ENCODE measurements around the gene CRISPLD2. TPM values are rescaled to one million over a fixed set of nuclear protein-coding genes. Genes with fewer than 3 reads are reported as not detected.

The CRISPLD2 gene
- total RNA-seq, 1 donor from 2014 or later = 5.8 TPM

DNA sequence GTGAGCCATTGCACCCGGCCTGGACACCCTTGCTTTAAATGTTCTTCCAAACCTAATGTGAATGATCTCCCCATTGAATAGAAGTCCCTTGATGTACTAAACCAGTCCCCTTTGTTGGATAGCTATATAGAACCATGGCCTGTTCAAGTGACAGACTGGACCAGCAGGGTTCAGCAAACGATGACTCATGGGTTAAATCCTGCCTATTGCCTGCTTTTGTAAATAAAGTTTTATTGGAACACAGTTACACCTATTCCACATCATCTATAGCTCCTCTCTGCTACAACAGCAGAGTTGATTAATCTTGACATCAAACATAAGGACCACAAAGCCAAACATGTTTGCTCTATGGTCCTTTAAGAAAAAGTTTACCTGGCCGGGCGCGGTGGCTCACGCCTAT is 56.1 kb downstream of the CRISPLD2 start:
- no peak for DNase-seq (ENCODE audit: low read depth)
- TF ChIP-seq, protein P1, sequence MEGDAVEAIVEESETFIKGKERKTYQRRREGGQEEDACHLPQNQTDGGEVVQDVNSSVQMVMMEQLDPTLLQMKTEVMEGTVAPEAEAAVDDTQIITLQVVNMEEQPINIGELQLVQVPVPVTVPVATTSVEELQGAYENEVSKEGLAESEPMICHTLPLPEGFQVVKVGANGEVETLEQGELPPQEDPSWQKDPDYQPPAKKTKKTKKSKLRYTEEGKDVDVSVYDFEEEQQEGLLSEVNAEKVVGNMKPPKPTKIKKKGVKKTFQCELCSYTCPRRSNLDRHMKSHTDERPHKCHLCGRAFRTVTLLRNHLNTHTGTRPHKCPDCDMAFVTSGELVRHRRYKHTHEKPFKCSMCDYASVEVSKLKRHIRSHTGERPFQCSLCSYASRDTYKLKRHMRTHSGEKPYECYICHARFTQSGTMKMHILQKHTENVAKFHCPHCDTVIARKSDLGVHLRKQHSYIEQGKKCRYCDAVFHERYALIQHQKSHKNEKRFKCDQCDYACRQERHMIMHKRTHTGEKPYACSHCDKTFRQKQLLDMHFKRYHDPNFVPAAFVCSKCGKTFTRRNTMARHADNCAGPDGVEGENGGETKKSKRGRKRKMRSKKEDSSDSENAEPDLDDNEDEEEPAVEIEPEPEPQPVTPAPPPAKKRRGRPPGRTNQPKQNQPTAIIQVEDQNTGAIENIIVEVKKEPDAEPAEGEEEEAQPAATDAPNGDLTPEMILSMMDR (conservative IDR thresholded peaks at IDR 0.05; ENCODE audit: low read depth, low read length) = no peak
- H3K4me3 ChIP-seq (ENCODE audit: low read depth, low read length) = no peak overlapping the region

DNA sequence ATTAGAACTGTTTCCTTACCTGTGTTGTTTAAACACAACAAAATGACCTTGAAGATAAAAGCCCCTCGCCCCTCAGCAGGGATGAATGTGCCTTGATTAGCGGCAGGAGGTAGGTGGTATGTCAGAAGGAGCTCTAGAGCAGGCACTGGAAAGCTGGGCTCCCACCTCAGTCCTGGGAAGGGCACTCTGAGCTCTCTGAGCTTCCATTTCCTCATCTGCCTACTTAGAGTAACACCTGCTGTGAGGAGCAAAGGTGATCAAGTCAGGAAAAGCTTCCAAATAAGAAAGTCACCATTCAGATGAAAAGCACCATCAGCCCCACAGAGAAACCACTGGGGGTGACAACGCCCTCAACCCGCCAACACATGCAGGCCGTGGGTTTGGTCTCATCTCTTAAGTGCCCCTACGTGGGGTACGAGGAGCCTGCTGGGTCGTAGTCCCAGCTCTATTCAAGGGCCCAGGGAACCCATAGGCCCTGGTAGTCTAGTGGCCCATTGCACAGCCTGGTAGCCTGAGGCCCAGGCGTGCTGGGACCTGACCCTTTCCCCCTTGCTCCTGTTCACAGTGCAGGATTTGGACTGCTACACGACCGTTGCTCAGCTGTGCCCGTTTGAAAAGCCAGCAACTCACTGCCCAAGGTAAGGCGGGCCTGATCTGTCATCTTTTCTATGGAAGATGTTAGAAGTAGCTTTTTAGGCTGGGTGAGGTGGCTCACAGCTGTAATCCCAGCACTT is 57.3 kb downstream of the CRISPLD2 start:
- H3K4me3 ChIP-seq (ENCODE audit: low read depth, low read length) = no peak overlapping the region
- no peak for DNase-seq (ENCODE audit: low read depth)
- TF ChIP-seq, protein P1 (conservative IDR thresholded peaks at IDR 0.05; ENCODE audit: low read depth, low read length) = no peak

DNA sequence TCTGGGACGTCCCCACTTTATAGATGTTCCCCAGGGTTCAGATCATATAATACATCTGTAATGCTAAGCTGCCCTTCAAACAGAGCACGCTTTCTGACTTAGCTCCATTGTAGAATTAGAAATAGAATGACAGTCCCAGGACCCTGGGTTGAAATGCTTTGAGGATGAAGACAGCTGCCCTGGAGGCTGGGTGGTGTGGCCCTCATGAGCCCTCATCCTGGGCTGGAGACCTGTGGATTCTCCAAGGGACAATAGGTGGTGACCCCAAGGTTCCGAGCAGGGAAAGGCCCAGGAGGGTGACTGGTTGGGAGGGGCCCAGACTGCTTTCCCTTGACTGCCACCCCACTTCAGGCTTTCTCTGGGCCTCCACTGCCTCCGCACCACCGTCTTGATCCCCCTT is 59.0 kb downstream of the CRISPLD2 start:
- no peak overlapping the region for H3K4me3 ChIP-seq (ENCODE audit: low read depth, low read length)
- no peak for DNase-seq (ENCODE audit: low read depth)
- TF ChIP-seq, protein P1 (conservative IDR thresholded peaks at IDR 0.05; ENCODE audit: low read depth, low read length) = no peak

DNA sequence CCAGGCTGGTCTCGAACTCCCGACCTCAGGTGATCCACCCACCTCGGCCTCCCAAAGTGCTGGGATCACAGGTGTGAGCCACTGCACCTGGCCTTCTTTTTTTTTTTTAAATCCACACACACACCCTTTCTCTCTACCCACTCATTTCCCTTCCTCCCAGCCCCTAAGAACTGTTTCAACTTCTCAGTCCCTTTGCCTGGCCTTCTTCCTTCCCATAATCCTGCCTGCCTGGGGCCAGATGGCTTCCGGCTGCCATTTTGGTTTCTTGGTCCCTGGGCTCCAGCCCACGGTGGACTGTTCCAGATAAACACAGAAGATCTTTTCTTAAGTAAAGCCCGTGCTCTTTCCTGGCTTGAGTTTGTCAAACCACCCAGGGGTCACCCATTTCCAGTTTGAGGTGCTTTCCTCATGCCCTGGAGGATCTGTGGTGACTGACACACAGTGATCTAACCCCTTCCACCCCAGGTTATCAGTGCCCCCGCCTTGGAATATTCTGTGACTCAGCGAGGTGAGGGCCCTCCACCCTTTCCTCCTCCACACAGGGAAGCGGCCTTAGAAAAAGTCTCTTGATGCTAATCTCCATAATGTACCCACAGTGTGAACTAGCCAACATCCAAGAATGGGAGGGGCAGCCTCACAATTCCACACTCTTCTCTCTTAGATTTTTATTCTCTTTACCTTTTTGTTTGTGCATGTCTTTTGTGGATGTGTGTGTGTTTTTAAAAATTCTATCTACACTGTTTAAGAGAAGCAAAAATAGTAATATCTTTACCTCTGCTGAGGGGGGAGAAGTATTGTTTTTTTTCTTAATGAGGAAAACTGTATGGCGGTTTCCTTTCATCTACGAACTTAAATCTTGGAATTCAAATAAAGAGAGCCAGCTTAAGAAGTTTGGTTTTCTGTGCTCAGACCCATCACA is 60.0 kb downstream of the CRISPLD2 start:
- TF ChIP-seq, protein P1 (conservative IDR thresholded peaks at IDR 0.05; ENCODE audit: low read depth, low read length) = no peak
- no peak overlapping the region for H3K4me3 ChIP-seq (ENCODE audit: low read depth, low read length)
- no peak for DNase-seq (ENCODE audit: low read depth)

DNA sequence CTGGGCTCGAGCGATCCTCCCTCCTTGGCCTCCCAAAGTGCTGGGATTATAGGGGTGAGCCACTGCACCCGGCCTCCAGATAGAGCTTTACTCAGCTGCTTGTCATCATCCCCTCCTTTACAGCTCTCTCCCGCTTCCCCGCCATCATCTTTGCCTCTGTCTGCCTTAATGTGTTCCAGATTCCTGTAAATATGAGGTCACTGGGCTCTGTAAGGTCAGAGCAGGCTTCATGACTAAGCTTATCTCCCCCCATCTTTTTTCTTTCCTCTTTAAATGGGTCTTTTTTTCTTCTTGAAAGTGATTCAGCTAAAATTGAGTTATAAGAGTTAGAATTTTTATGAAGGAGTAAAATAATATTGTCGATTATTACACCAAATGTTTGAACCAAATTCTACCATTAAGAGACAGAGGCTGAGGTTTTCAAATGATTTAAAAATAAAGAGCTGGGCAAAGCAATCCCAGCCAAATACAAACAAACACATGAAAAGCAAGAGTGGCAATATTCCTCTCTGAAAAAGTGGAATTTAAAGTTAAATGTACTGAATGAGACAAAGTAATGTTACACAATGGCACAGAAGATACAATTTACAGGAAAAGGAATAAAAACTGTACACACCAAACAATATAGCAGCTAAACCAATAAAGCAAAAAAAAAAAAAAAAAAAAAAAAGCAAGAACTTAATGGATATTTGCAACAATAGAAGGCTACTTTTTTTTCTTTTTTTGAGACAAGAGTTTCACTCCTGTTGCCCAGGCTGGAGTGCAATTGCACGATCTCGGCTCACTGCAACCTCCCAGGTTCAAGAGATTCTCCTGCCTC is 62.1 kb downstream of the CRISPLD2 start:
- no peak for DNase-seq (ENCODE audit: low read depth)
- TF ChIP-seq, protein P1 (conservative IDR thresholded peaks at IDR 0.05; ENCODE audit: low read depth, low read length) = no peak
- no peak overlapping the region for H3K4me3 ChIP-seq (ENCODE audit: low read depth, low read length)

DNA sequence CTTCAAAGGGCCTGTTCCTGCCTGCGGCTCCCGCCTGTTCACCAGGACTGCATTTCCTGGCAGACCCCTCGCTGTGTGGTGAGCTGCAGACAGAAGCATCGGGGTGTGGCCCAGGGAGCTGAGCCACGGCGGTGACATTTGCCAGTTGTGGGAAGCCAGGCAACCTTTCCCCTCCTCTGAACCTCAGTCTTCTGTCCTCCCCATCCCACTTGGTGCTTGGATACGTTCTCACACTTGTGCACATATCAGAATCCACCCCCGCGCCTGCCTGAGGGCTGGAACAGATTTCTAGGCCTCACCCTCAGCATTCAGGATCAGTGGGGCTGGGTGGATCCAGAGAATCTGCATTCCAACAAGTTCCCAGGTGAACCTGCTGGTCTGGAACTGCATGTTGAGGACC is 63.5 kb downstream of the CRISPLD2 start:
- TF ChIP-seq, protein P1 (conservative IDR thresholded peaks at IDR 0.05; ENCODE audit: low read depth, low read length) = no peak
- no peak overlapping the region for H3K4me3 ChIP-seq (ENCODE audit: low read depth, low read length)
- DNase-seq (ENCODE audit: low read depth) = no peak

Measured in epithelial cell of proximal tubule (primary cell).